ENCODE data around the gene FXYD7. TPM values are rescaled to one million over a fixed set of nuclear protein-coding genes. Genes with fewer than 3 reads are reported as not detected.
"Not testable (repeated sequence)": the region's sequence is repeated elsewhere in the genome, so short reads cannot be mapped to it uniquely, and the experiment has no call there.

The FXYD7 gene, protein sequence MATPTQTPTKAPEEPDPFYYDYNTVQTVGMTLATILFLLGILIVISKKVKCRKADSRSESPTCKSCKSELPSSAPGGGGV
- total RNA-seq (2014; rRNA removed; shearing (Covaris generic)): not detected in 2 replicates

DNA sequence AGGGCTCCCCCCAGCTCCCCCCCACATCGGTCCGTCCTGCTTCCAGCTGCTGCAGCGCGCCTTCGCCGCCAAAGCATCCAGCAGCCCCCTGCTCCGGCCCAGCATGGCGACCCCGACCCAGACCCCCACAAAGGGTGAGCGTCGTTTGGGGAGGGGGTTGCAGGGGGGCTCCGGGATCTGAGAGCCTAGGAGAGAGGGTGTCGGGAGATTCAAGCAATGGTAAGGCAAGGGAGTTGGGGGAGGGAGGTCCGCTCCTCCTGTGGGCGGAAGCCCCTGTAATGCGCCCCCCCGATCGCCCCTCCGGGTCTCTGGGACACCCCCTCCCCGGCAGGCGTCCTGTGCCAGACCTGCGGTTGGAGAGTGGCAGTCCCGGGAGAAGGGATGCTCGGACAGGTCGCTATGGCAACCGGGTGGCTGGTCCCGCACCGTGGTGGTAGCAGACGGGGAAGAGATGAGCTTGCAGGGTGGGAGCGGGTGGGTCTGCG lies at the start of gene FXYD7:
TSS of gene FXYD7 (plus strand) at position 25 of the 485 bp plus-strand sequence. CDS start at position 104, 79 bp downstream.
- DNase-seq (ENCODE audit: low spot score): no peak

DNA sequence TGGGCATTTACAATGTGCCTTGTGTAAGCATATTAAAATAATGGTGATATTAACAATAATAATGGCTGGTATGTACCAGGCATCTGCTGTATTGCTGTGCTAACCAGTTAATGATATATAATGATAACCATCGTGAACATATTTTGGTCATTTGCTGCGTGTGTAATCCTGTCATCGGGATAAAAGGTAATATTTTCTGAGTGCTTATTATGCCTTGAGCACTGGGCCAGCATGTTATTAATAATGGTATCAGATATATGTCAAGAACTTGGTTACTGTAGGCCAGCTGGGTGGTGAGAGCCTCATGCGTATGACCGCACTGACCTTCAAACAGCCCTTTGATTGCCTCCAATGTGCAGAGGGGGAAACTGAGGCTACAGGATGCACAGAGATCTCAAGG lies 49.6 kb upstream of the FXYD7 start:
- DNase-seq (ENCODE audit: low spot score): no peak

DNA sequence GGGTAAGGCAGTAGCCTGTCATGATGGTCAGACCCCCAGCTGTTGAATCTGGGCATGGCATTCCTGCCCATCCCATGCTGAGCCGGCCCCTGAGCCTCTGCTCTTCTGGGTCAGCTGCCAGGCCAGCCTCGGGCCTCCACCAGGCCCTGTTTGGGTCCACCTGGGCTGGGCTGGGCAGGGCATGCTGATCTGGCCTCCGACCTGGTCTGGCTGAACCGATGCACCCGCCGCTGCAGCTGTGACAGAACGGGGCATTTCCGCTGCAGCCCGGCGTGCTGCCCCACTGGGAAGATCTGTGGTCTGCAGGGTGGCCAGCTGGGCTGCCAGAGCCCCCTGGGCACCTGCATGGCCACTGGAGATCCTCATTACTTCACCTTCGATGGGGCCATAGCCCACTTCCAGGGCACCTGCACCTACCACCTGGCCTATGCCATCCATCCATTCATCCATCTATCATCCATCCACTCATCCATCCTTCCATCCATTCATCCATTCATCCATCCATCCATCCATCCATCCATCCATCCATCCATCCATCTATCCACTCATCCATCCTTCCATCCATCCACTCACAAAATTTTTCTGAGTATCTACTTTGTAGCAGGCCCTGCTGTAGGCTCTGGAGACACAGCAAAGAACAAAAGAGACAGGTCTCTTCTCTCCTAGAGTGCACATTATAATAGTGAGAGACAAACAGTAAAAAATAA lies 49.0 kb upstream of the FXYD7 start:
- no peak for DNase-seq (ENCODE audit: low spot score)

DNA sequence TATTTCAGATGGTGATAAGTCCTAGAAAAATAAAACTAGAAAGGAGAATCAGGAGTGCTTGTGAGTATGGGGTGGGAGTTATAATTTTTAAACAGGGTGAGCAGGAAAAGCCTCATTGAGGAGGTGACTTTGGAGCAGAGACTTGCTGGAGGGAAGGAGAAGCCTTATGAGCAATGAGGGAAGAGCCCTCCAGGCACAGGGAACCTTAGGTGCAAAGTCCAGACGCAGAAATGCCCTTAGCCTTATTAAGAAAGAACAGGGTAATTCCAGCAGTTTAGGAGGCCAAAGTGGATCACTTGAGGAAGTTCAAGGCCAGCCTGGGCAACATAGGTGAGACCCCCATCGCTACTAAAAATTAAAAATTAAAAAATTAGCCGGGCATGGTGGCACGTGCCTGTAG lies 48.4 kb upstream of the FXYD7 start:
- no peak for DNase-seq (ENCODE audit: low spot score)

DNA sequence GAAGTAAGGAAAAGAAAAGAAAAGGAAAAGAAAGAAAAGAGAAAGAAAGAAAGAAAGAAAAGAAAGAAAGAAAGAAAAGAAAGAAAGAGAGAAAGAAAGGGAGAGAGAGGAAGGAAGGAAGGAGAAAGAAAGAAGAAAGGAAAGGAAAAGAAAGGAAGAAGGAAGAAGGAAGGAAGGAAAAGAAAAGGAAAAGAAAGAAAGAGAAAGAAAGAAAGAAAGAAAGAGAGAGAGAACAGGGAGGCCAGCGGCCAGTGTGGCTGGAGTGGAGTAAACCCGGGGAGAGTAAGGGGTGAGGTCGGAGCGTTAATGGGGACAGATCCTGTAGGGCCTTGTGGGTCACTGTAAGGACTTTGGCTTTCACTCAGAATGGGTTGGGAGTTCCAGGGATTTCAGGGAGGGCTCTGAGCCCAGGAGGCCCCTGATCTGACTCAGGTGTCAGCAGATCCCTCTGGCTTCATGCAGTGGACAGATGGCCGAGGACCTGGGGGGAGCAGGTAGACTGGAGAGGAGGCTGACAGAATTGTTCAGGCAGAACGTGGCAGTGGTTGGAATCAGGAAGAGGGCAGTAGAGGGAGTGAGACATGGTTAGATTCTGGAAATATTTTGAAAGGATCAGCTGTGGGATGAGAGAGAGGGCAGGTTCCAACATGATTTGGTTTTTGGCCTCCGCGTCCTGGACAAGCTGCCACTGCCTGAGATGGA lies 47.2 kb upstream of the FXYD7 start:
- DNase-seq (ENCODE audit: low spot score): no peak

DNA sequence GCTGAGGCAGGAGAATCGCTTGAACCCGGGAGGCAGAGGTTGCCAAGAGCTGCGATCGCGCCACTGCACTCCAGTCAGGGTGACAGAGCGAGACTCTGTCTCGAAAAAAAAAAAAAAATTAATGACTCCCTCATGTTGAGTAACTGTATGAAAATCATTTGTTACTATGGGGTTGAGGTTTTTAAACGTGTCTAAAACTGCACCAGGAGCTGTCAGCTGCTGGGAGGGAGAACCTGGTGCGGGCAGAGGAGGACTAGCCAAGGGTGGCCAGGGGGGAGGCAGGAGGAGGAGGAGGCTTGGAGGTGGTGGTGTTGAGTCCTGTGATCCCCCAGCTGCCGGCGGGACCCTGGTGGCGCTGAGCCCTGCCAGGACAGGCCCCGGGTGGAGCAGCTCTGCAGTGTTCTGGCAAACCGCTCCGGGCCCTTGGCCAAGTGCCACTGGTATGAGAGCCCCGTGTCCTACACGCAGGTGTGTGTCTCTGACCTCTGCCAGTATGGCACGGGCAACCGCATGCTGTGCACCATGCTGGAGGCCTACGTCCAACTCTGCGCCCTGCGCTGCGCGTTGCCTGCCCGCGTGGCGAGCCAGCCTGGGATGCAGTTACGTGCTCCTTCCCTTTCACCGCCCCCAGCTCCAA lies 44.5 kb upstream of the FXYD7 start:
- DNase-seq (ENCODE audit: low spot score): no peak

DNA sequence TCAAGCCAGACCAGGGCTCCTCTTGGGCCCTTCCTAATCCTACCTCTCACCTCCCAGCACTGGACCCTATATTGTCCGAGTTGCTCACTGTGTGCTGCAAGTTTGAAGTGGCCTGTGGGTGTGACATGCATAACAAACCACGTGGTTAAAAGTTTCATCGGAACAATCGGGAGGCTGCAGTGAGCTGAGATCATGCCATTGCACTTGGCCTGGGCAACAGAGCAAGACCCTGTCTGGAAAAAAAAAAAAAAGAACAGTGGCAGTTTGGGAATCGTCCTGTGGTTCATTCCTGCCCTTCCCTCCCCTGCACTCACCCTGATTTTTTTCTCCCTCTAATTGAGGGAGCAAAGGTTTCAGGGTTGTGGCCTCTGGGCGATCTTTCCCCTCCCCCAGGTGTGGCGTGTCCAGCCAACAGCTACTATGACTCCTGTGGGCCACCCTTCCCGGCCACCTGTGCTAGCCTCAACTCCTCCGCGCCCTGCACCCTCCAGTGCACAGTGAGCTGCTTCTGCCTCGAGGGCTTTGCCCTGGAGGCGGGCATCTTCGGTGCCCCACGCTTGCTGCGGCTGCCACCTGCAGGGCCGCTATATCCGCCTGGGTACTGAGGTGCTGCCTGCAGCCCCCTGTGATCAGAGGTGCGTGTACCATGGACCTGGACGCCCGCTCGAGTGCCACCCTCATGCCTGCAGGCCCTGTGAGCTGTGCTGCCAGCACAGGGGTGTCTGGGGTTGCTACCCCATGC lies 43.7 kb upstream of the FXYD7 start:
- no peak for DNase-seq (ENCODE audit: low spot score)

DNA sequence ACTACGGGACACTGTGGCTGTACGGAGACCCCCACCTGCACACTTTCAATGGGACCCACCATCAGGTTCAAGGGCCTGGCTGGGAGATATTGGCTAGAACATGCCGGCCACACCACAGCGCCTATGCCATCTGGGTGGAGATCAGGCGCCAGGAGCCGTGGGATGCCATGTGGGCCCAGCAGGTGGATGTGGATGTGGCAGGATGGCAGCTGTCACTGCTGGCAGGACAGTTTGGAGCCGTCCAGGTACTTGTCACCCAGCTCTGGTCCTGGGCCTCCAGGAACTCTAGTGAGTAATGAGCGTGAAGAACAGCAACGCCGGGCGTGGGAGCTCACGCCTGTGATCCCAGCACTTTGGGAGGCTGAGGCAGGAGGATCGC lies 43.2 kb upstream of the FXYD7 start:
- no peak for DNase-seq (ENCODE audit: low spot score)

DNA sequence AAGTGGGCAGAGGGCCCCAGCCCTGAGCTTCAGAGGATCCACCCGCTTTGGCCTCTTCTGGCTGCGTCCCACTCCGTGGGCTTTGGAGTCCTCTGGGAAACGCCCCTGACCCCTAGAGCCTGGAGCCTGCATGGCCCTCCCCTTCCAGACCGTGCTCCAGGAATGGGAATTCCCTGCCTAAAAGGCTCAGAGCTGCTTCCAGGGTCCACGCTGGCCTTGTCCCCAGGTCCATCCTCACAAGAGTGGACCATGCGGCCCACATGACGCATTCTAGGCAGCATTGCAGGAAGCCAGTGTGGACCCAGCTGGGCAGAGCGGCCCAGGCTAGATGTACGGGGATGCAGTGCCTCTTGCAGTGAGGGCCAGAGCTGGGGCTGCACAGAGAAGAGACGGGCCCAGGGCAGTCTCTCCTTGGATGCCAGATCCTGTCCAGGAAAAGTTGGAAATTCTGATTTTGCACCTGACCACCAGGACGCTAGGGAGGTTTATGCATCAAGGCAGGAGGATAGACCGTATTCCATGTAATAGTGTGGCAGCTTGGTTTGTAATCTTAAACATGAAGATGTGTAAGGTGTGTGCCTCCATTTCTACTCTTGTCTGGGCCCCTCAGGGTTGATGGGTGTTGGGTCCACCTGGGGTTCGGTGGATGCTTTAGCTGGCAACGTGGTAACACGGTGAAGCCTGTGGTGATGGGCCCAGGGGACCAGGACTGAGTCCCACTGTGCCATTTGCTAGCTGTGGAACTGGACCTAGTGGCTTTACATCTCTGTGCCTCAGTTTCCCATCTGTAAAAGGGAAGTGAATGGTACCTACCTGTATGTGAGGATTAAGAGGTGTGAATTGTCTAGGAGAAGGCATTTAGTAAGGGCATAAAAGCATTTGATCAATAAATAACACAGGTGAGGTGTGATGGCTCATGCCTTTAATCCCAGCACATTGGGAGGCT lies 42.2 kb upstream of the FXYD7 start:
- no peak for DNase-seq (ENCODE audit: low spot score)

DNA sequence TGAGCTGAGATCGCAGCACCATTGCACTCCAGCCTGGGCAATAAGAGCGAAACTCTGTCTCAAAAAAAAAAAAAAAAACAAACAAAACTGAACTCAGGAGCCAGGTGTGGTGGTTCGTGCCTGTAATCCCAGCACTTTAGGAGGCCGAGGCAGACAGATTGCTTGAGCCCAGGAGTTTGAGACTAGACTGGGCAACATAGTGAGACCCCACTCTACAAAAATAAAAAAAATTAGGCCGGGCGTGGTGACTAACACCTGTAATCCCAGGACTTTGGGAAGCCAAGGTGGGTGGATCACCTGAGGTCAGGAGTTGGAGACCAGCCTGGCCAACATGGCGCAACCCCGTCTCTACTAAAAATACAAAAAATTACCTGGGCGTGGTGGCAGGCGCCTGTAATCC lies 41.1 kb upstream of the FXYD7 start:
- not testable (repeated sequence) for DNase-seq (ENCODE audit: low spot score)

DNA sequence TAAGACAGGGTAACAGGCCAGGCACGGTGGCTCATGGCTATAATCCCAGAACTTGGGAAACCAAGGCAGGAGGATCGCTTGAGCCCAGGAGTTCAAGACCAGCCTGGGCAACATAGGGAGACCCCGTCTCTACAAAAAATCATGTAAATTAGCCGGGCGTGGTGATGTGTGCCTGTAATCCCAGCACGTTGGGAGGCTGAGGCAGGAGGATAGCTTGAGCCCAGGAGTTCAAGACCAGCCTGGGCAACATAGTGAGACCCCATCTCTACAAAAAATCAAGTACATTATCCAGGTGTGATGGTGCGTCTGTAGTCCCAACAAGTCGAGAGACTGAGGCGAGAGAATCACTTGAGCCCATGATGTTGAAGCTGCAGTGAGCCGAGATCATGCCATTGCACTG lies 39.4 kb upstream of the FXYD7 start:
- not testable (repeated sequence) for DNase-seq (ENCODE audit: low spot score)

DNA sequence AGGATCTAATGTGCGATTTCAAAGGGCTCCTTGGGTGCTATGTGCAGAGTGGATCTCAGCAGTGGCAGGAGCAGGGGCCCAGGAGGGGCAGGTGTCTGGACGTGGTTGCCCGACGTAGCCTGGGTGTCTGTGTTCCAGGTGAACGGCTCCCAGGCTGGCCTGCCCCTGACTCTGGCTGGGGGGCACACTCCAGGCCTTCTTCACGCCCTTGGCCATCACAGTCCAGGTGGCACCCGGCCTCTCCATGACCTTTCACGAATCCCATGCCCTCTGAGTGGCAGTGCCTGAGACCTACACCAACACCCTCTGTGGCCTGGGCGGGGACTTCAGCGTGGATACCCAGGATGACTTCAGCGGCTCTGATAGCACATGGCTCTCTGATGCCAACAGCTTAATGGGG lies 38.7 kb upstream of the FXYD7 start:
- DNase-seq (ENCODE audit: low spot score): no peak

DNA sequence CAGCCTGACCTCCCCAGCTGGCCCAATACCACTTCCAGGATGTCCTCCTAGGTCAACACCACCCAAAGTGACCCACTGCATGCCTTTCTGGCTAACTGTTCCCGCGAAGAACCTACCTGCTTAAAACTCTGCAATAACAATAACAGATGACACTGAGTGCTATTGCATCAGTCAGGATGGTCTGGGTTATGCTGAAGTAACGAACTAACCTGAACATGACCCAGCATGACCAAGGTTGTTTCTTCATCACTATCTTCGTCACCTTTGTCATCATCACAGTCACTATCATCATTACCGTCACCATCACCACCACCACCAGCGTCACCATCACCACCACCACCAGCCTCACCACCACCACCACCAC lies 38.0 kb upstream of the FXYD7 start:
- no peak for DNase-seq (ENCODE audit: low spot score)

DNA sequence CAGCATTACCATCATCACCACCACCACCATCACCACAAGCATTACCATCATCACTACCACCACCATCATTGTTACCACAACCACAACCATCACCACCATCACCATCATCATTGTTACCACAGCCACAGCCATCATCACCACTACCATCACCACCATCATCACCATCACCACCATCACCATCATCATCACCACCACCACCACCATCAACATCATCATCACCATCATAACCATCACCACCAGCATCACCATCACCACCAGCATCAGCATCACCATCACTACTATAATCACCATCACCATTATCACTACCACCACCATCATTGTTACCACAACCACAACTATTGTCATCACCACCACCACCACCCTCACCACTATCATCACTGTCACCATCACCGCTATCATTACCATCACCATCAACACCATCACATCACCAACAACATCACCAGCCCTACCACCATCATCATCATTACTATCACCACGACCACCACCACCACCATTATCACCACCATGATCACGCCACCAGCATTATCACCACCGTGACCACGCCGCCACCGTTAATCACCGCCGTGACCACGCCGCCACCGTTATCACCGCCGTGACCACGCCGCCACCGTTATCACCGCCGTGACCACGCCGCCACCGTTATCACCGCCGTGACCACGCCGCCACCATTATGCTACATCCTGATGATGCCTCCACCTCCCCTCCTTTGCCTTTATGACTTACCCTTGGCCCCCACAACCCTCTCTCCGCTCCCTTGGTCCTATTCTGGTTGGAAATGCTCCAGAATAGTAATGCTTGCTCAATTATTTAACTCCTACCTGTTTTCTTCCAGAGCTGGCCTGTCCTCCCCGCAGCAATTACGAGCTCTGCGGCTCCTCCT lies 37.4 kb upstream of the FXYD7 start:
- DNase-seq (ENCODE audit: low spot score): no peak

DNA sequence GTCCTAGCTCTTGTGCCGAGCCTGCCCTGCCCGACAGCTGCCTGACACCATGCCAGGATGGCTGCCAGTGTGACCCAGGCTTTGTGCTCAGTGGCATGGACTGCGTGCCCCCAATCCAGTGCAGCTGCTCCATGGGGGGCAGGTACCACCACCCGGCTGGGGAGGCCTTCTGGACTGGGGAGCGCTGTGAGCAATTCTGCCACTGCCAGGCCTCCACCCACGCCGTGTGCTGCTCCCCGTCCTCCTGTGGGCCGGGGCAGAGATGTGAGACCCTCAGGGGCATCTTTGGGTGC lies 36.8 kb upstream of the FXYD7 start:
- DNase-seq (ENCODE audit: low spot score): no peak

DNA sequence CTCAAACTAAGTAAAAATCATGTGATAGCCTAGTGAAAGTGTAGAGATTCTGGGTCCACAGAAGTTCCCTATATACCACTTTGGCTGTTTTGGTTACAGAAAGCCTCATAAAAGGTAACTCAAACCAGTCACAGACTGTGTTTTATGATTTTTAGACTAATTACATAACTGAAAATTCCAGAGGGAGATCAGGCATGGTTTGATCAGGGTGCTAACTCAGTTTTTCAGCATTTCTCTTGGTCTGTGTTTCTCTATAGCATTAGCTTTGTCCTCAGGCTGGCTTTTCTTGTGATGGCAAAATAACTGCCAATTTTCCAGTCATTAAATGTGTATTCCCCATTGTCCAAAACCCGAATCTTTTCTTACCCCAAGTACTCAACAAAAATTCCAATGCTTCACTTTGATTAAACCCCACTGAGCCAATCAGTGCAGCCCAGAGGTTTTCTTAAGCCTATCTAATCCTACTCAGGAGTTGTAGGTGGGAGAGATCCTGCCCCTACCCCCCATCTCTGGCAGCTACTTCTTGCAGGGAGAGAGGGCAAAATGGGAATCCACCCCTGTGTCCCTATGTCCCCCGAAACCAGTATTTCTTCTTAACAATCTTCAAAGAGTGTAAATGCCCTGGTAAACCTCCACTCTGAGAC lies 36.0 kb upstream of the FXYD7 start:
- no peak for DNase-seq (ENCODE audit: low spot score)

DNA sequence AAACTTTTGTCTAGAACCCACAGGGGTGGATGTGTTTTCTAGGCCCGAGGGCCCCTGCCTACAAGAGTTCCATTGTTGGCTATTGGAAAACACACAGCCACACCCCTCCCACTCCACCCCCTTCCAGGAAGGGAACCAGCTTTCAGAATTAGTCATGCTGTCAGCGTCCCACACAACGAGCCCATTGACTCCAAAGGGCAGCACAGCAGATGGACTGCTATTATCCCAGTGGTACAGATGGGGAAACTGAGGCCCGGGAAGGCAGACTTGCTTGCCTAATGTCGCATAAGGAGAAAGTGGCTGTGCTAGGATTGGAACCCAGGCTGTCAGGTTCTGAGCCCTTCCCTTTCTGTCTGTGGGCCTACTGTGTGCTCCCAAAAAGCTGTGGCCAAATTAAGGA lies 35.5 kb upstream of the FXYD7 start:
- peak; percentile 77 for DNase-seq (ENCODE audit: low spot score)

DNA sequence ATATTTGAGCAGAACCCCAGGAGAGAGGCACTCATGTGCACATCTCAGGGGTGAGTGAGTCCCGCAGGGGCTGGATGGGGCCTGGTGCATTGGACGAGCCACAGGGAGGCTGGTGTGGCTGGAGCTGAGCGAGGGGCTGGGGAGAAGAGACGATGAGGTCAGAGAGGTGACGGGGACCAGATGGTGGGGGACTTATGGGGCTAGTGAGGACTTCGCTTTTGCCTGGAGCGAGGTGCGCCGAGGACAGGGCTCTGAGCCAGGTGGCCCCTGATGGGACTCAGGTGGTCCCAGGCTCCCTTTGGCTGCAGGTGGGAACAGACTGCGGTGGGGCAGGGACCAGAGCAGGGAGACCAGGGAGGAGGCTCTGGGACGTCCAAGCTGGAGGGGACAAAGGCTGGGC lies 34.3 kb upstream of the FXYD7 start:
- no peak for DNase-seq (ENCODE audit: low spot score)

DNA sequence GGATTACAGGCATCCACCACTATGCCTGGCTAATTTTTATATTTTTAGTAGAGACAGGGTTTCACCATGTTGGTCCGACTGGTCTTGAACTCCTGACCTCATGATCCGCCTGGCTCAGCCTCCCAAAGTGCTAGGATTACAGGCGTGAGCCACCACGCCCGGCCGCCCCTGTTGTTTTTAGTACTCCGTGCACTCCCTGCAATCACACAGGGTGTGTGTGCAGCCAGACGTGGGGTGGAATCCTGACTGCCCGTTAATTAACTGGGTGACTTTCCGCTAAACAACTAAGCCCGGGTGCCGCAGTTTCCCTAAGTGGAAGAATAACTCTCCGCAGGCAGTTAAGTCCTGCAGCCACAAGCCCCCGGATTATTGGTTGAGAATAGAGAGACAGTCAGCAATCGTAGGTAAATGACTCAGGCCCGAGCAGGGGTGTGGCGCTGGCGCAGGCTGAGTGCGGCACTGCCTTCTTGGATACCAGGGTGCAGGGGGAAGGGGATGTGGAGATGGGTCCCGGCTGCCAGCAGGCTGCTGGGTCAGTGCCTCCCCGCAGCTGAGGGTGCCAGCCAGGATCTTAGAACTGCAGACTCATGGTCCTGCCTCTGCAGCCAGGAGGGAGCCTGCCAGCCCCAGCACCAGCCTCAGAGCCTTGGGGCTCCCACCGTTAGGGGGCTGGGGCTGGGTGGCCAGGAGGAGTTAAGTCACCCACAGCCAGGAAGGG lies 33.5 kb upstream of the FXYD7 start:
- peak; percentile 70 for DNase-seq (ENCODE audit: low spot score)
